AG04450 (cell line): Measurements from ENCODE around the gene TENT5A. TPM values are rescaled to one million over a fixed set of nuclear protein-coding genes. Genes with fewer than 3 reads are reported as not detected.

Experiments
- CTCF ChIA-PET: fragments of 300-600, 350-600 bp; formaldehyde crosslinking; extraction: SDS; loops from one replicate; lab custom pipeline; 2022; ENCODE audit warnings: antibody characterized with exemption, inconsistent platforms; lab: Charles Lee
- POLR2A ChIA-PET: fragments of 350-600 bp; formaldehyde crosslinking; extraction: SDS; loops from one replicate; lab custom pipeline; 2021; ENCODE audit warnings: antibody characterized with exemption, inconsistent platforms; lab: Yijun Ruan, JAX
- DNase-seq: peaks from one replicate; pipeline ENCODE4 v3.0.0-alpha.2; 2011; ENCODE audit warnings: low read depth, low spot score
- H3K27ac ChIP-seq: one replicate; pipeline ENCODE4 v1.5.1; 2012; ENCODE audit warnings: low read depth, low read length, control low read depth
- H3K27me3 ChIP-seq: one replicate; pipeline ENCODE4 v1.6.0; 2012; ENCODE audit warnings: low read length; ENCODE audit not compliant: control insufficient read depth, insufficient read depth
- H3K4me3 ChIP-seq: 2 replicates; pipeline ENCODE4 v1.5.1; 2011; ENCODE audit warnings: mild to moderate bottlenecking, low read depth, low read length, control low read depth
- H3K9me3 ChIP-seq: 2 replicates; pipeline ENCODE4 v1.5.1; 2012; ENCODE audit warnings: low read length; ENCODE audit not compliant: control insufficient read depth, insufficient read depth
- polyA plus RNA-seq: library from polyadenylated mRNA; depleted of rRNA; stranded (reverse); fragments of >200 nt; gene quantifications from 2 replicates; pipeline ENCODE4 v1.2.3, GENCODE V29; 2011
- TF ChIP-seq, protein P1 (sequence below): IDR thresholded peaks from 2 replicates; pipeline ENCODE4 v1.5.1; 2011; ENCODE audit warnings: low read depth, low read length, control low read depth, inconsistent platforms

TENT5A gene
- polyA plus RNA-seq, 1 experiment: 14.0 TPM

DNA sequence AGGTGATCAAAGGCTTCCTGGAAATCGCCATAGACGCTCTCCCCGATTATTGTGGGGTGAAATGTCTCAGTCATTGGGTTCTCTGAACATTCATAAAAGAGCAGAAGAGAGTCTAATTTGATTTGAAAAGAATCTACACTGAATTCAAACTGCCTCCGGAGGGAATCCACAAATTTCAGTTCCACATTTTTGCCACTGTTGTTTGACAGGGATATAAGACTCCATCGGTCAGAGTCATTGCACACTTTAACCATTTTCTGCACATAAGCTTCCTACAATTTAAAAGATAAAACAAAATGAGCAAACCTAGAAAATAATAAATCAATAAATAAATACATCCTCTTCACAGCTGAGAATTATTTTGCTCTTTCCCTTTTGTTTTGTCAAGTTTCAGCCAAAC is 2.3 kb downstream of the TENT5A start:
- no peaks in the 10 kb centered on the region for H3K27me3 ChIP-seq
- TF ChIP-seq, protein P1, sequence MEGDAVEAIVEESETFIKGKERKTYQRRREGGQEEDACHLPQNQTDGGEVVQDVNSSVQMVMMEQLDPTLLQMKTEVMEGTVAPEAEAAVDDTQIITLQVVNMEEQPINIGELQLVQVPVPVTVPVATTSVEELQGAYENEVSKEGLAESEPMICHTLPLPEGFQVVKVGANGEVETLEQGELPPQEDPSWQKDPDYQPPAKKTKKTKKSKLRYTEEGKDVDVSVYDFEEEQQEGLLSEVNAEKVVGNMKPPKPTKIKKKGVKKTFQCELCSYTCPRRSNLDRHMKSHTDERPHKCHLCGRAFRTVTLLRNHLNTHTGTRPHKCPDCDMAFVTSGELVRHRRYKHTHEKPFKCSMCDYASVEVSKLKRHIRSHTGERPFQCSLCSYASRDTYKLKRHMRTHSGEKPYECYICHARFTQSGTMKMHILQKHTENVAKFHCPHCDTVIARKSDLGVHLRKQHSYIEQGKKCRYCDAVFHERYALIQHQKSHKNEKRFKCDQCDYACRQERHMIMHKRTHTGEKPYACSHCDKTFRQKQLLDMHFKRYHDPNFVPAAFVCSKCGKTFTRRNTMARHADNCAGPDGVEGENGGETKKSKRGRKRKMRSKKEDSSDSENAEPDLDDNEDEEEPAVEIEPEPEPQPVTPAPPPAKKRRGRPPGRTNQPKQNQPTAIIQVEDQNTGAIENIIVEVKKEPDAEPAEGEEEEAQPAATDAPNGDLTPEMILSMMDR: no peak
- H3K4me3 ChIP-seq: peak overlapping the region; percentile 91
- ChIA-PET CTCF (no interaction called here), POLR2A (no interaction called here)
- H3K9me3 ChIP-seq: no peaks in the 10 kb centered on the region; the same call in 1 of the 2 replicates
- no peak overlapping the region for H3K27ac ChIP-seq
- no peak for DNase-seq

GRCh38 chr6:81749707-81750106 is 2.8 kb downstream of the TENT5A start:
- ChIA-PET CTCF (no interaction called here), POLR2A (no interaction called here)
- TF ChIP-seq, protein P1: no peak
- Histone ChIP-seq H3K9me3 (no peaks in the 10 kb centered on the region; the same call in 1 of the 2 replicates), H3K27ac (no peak overlapping the region), H3K27me3 (no peaks in the 10 kb centered on the region), H3K4me3 (peak overlapping the region; percentile 91)
- DNase-seq: no peak

- ChIA-PET POLR2A (no interaction called here), CTCF (no interaction called here)
- Histone ChIP-seq H3K27me3 (no peaks in the 10 kb centered on the region), H3K27ac (no peak overlapping the region), H3K4me3 (peak overlapping the region; percentile 21), H3K9me3 (no peaks in the 10 kb centered on the region; the same call in 1 of the 2 replicates)
- TF ChIP-seq, protein P1: no peak
- DNase-seq: no peak
Observed at GRCh38 chr6:81748994-81749393, 3.5 kb downstream of the TENT5A start.

DNA sequence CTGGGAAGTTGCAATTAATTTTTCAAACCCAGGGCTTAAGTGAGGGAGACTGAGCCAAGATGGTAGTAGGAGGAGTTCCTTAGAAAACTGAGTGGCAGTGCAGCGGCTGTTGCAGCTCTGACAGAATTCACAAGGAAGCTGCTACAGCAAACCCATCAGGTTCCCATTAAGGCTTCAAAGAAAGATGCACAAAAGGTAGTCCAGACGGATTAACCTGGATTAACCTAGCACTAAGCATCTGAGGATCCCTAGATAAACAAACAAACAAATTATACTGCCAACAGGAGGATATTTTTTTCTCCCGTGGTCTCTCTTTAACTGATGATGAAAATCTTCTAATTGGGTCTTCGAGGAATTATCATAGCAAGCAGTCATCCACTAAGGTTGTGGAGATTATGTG is 5.2 kb downstream of the TENT5A start:
- CTCF ChIA-PET: no interaction called here
- no peak for DNase-seq
- POLR2A ChIA-PET: no interaction called here
- TF ChIP-seq, protein P1: no peak
- H3K9me3 ChIP-seq: no peaks in the 10 kb centered on the region; the same call in 1 of the 2 replicates
- no peak overlapping the region for H3K27ac ChIP-seq
- H3K4me3 ChIP-seq: no peak overlapping the region
- H3K27me3 ChIP-seq: no peaks in the 10 kb centered on the region

DNA sequence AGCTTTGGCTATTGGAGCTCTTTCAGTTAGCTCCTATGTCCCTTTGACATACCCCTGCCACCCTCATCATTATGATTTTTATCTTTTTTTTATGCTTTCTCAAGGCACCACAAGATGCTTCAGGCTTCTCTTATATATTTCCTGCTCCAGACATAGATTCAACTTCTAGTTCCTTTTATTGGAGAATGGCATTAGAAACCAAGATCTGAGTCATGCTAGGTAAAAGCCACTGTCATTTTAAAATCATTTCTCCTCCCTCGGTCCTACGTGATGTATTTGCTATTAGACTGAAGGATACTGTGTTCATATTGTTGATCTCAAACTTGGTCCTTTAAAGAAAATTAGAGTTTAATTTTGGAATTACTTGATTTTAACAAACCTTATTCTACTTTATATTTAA is 8.3 kb downstream of the TENT5A start:
- CTCF ChIA-PET: no interaction called here
- TF ChIP-seq, protein P1: no peak
- POLR2A ChIA-PET: no interaction called here

More for the DNA sequence above, 8.3 kb downstream of the TENT5A start:
- Histone ChIP-seq H3K27me3 (no peaks in the 10 kb centered on the region), H3K27ac (no peak overlapping the region), H3K9me3 (no peaks in the 10 kb centered on the region), H3K4me3 (no peak overlapping the region)
- no peak for DNase-seq
